Measurements from ENCODE around the gene ASTN2. TPM values are rescaled to one million over a fixed set of nuclear protein-coding genes. Genes with fewer than 3 reads are reported as not detected.

The ASTN2 gene
- total and polyA plus RNA-seq, 9 of the 15 experiments (the other 6 are each of a cell fraction or from before 2014, with no cell fraction given): 0.56 to 3.5 (median 1.9) TPM

DNA sequence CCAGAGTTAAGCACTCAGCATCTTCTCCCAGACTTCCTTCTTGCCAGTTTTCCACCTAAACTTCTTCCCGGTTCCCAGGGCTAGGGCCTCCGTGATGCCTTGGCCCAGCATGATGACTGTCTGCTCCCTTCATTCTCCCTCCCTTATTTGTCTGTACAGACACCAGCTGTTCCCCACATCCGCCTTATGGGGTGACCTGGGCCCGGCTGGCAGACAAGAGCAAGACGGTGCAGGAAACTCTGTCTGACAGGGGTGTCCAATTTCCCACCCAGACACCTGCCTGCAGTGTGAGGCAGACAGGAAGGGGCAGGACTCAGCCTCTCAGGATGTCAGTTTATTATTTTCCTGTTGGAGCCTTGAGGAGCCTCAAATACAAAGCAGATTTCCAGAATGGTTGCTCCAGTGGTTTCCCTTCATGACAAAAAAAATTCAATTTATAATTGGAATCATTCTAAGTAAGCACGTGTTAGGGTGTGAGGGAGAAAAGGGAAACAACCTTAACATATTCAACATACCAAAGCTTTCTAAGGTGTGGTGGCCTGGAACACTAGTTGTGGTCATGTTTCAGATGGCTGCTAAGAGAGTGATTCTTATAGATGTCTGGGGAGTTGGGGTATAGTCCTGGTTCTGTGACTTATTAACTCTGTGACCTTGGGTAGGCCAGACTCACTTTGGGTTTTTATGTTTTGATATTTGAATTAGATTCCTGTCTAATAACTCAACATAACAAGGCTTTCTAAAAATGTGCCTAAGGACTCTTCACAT lies 1026.7 kb downstream of the ASTN2 start (continued):
- TF ChIP-seq ZNF146 (CRISPR knock-in tag; IDR thresholded peaks at IDR 0.05; ENCODE audit: unreplicated experiment): no peak
- TF ChIP-seq NFYB (IDR thresholded peaks at IDR 0.05; ENCODE audit: extremely low read depth, insufficient read length): no peak
- TF ChIP-seq ZNF224 (CRISPR knock-in tag; IDR thresholded peaks at IDR 0.05): no peak
- TF ChIP-seq HSF4 (CRISPR knock-in tag; IDR thresholded peaks at IDR 0.05; ENCODE audit: borderline replicate concordance): no peak
- TF ChIP-seq, protein P1, sequence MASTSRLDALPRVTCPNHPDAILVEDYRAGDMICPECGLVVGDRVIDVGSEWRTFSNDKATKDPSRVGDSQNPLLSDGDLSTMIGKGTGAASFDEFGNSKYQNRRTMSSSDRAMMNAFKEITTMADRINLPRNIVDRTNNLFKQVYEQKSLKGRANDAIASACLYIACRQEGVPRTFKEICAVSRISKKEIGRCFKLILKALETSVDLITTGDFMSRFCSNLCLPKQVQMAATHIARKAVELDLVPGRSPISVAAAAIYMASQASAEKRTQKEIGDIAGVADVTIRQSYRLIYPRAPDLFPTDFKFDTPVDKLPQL (IDR thresholded peaks at IDR 0.05; ENCODE audit: extremely low read depth, insufficient read length): no peak
- TF ChIP-seq ZNF175 (CRISPR knock-in tag; IDR thresholded peaks at IDR 0.05; ENCODE audit: low read depth): no peak
- TF ChIP-seq, protein P2, sequence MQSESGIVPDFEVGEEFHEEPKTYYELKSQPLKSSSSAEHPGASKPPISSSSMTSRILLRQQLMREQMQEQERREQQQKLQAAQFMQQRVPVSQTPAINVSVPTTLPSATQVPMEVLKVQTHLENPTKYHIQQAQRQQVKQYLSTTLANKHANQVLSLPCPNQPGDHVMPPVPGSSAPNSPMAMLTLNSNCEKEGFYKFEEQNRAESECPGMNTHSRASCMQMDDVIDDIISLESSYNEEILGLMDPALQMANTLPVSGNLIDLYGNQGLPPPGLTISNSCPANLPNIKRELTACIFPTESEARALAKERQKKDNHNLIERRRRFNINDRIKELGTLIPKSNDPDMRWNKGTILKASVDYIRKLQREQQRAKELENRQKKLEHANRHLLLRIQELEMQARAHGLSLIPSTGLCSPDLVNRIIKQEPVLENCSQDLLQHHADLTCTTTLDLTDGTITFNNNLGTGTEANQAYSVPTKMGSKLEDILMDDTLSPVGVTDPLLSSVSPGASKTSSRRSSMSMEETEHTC (IDR thresholded peaks at IDR 0.05): no peak
- no peak for TF ChIP-seq ZNF395 (CRISPR knock-in tag; IDR thresholded peaks at IDR 0.05)
- TF ChIP-seq NR3C1 (CRISPR knock-in tag; IDR thresholded peaks at IDR 0.05): no peak
- no peak for TF ChIP-seq ZFP1 (CRISPR knock-in tag; IDR thresholded peaks at IDR 0.05)
- TF ChIP-seq, protein P3, sequence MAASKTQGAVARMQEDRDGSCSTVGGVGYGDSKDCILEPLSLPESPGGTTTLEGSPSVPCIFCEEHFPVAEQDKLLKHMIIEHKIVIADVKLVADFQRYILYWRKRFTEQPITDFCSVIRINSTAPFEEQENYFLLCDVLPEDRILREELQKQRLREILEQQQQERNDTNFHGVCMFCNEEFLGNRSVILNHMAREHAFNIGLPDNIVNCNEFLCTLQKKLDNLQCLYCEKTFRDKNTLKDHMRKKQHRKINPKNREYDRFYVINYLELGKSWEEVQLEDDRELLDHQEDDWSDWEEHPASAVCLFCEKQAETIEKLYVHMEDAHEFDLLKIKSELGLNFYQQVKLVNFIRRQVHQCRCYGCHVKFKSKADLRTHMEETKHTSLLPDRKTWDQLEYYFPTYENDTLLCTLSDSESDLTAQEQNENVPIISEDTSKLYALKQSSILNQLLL (CRISPR knock-in tag; IDR thresholded peaks at IDR 0.05; ENCODE audit: borderline replicate concordance): no peak

Data from K562 (cell line).